Muscle layer of duodenum (tissue), 2 donors: ENCODE results near the gene NFATC2.
A peak's percentile ranks its signal among the peaks of the same experiment; 100 is the strongest.

ENCODE experiments used
- H3K27ac ChIP-seq: one replicate; pipeline ENCODE4 v1.7.0; 2013; ENCODE audit warnings: mild to moderate bottlenecking, low read length
- H3K27me3 ChIP-seq: one replicate; pipeline ENCODE4 v1.7.0; 2013; ENCODE audit warnings: low read depth, mild to moderate bottlenecking, control low read depth, low read length
- H3K36me3 ChIP-seq, 2 donors: one replicate each; pipeline ENCODE4 v1.7.0; 2013; ENCODE audit warnings: low read length in 2 of 2, control low read depth in 1 of 2, mild to moderate bottlenecking in 1 of 2; ENCODE audit not compliant: insufficient read depth in 2 of 2, control insufficient read depth in 1 of 2
- H3K4me1 ChIP-seq, 2 donors: one replicate each; pipeline ENCODE4 v1.7.0; 2013; ENCODE audit warnings: low read length in 2 of 2, mild to moderate bottlenecking in 2 of 2, control low read depth in 1 of 2, moderate library complexity in 1 of 2; ENCODE audit not compliant: insufficient read depth in 2 of 2, control insufficient read depth in 1 of 2
- H3K4me3 ChIP-seq, 2 donors: one replicate each; pipeline ENCODE4 v1.7.0; 2013; ENCODE audit warnings: low read length in 2 of 2, low read depth in 1 of 2, mild to moderate bottlenecking in 1 of 2
- H3K9me3 ChIP-seq, 2 donors: one replicate each; pipeline ENCODE4 v1.7.0; 2013; ENCODE audit warnings: low read length in 2 of 2, control low read depth in 1 of 2, mild to moderate bottlenecking in 1 of 2; ENCODE audit not compliant: control insufficient read depth in 1 of 2
- donor health status: healthy.

Gene NFATC2

GRCh38 chr20:51452734-51453365, 89.7 kb downstream of the NFATC2 start:
- Histone ChIP-seq H3K4me1 (peaks cover 8 to 46% of the 10 kb centered on the region in 2 donors), H3K4me3 (no peak overlapping the region), H3K27me3 (no peaks in the 10 kb centered on the region), H3K9me3 (no peaks in the 10 kb centered on the region), H3K36me3 (peaks cover 9 to 14% of the 10 kb centered on the region in 2 donors), H3K27ac (no peak overlapping the region)

- H3K4me3 ChIP-seq = no peak overlapping the region
- H3K4me1 ChIP-seq = peaks cover 8 to 47% of the 10 kb centered on the region in 2 donors
- H3K27ac ChIP-seq = no peak overlapping the region
- peaks cover 9 to 14% of the 10 kb centered on the region in 2 donors for H3K36me3 ChIP-seq
- no peaks in the 10 kb centered on the region for H3K9me3 ChIP-seq
- H3K27me3 ChIP-seq = no peaks in the 10 kb centered on the region
These were observed 90.4 kb downstream of the NFATC2 start for GRCh38 chr20:51452091-51452613.

DNA sequence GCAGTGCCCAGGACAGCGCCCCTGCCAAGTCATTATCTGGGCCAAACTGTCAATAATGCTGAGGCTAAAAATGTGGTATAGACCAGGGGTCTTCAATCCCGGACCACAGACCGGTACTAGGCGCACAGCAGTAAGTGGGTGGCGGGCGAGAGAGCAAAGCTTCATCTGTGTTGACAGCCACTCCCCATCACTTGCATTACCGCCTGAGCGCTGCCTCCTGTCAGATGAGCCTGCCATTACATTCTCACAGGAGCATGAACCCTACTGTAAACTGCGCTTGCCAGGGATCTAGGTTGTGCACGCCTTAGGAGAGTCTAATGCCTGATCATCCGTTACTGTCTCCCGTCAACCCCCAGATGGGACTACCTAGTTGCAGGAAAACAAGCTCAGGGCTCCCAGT, 91.0 kb downstream of the NFATC2 start:
- H3K27ac ChIP-seq = no peak overlapping the region
- no peaks in the 10 kb centered on the region for H3K9me3 ChIP-seq
- H3K36me3 ChIP-seq = peaks cover 9 to 14% of the 10 kb centered on the region in 2 donors
- no peaks in the 10 kb centered on the region for H3K27me3 ChIP-seq
- H3K4me1 ChIP-seq = peaks cover 8 to 47% of the 10 kb centered on the region in 2 donors
- H3K4me3 ChIP-seq = no peak overlapping the region

DNA sequence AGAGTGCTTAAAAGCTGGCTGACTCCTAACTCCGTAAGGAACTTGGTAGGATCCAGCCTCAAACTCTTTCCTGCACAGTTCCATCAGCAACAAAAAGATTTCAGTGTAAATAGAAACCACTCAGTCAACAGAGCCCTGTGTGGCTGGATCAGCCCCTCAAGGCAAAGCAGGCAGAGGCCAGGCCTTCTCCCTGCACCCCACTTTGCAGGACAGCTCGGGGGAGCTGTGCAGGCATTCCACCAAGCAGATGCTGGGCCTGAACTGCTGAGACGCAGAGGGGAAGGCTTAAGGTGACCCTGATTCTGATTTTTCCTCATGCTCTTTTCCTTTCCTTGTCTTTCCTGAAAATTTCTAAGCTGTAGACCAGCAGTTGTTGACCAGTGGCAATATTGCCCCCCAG, 91.5 kb downstream of the NFATC2 start:
- no peak overlapping the region for H3K27ac ChIP-seq
- H3K36me3 ChIP-seq = peaks cover 9 to 14% of the 10 kb centered on the region in 2 donors
- H3K9me3 ChIP-seq = no peaks in the 10 kb centered on the region
- no peaks in the 10 kb centered on the region for H3K27me3 ChIP-seq
- H3K4me3 ChIP-seq = no peak overlapping the region
- H3K4me1 ChIP-seq = peaks cover 5 to 47% of the 10 kb centered on the region in 2 donors

- Histone ChIP-seq H3K9me3 (no peaks in the 10 kb centered on the region), H3K27ac (no peak overlapping the region), H3K36me3 (peaks cover 9 to 14% of the 10 kb centered on the region in 2 donors), H3K27me3 (no peaks in the 10 kb centered on the region), H3K4me1 (peaks cover 5 to 51% of the 10 kb centered on the region in 2 donors), H3K4me3 (no peak overlapping the region)
These were observed 92.3 kb downstream of the NFATC2 start for GRCh38 chr20:51450221-51450712.

DNA sequence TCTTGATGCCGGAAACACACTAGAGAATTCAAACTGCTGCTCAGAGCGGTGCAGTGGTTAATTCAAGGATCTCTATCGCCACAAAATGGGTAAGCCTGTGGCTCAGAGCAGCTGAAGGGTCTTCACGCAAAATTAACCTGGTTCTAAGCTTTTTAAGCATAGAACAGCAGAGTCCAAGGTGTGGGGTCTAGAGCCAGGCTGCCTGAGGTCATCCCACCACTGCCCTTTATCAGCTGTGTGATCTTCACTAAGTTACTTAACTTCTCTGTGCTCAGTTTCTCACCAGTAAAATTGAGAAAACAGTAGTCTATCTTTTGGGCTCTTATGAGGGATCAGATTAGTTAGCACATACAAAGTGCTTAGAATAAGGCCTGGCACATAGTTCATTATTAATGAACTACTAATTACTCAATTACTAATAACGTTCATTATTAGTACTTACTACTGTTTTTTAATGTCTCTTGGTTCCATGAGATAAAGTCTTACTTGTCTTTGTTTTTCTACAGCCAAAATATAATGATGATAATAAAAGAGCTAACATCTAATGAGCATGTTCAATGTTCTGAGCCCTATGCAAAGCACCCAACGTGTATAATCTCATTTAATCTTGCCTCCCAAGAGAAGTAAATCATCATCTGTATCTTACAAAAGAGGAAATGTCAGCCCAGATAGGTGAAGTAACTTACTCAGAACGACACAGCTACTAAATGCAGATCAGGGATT, 92.9 kb downstream of the NFATC2 start:
- Histone ChIP-seq H3K27ac (no peak overlapping the region), H3K27me3 (no peaks in the 10 kb centered on the region), H3K36me3 (peaks cover 9 to 14% of the 10 kb centered on the region in 2 donors), H3K9me3 (no peaks in the 10 kb centered on the region), H3K4me3 (no peak overlapping the region), H3K4me1 (peaks cover 7 to 57% of the 10 kb centered on the region in 2 donors)

- Histone ChIP-seq H3K27ac (no peak overlapping the region), H3K36me3 (peaks cover 4 to 5% of the 10 kb centered on the region in 2 donors), H3K9me3 (no peaks in the 10 kb centered on the region), H3K4me3 (no peak overlapping the region), H3K27me3 (no peaks in the 10 kb centered on the region), H3K4me1 (peaks cover 9 to 64% of the 10 kb centered on the region in 2 donors)
These were observed 94.8 kb downstream of the NFATC2 start for GRCh38 chr20:51447765-51448148.

GRCh38 chr20:51447097-51447764, 95.3 kb downstream of the NFATC2 start:
- H3K9me3 ChIP-seq = no peaks in the 10 kb centered on the region
- H3K4me1 ChIP-seq = peaks cover 9 to 64% of the 10 kb centered on the region in 2 donors
- H3K4me3 ChIP-seq = no peak overlapping the region
- no peak overlapping the region for H3K27ac ChIP-seq
- H3K27me3 ChIP-seq = no peaks in the 10 kb centered on the region
- H3K36me3 ChIP-seq = peaks cover 0 to 3% of the 10 kb centered on the region in 2 donors

DNA sequence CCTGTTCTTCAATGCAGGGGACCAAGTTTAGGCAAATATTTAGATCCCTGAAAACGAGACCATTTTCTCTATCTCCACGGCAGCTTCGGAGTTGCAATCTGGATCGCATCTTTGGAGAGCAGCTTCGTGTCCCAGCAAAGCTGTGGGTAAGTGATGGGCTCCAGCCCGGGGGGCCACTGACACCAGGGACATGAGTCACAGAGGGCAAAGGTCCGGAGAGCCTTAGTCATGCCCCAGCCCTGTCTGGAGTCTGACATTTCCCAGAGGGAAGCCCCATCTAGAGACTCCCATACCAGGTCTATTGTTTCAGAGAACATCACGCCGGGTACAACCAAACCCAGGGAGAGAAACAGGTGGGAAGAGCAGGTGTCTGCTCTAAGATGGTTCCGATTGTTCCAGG, 95.9 kb downstream of the NFATC2 start:
- H3K4me1 ChIP-seq = peaks cover 9 to 64% of the 10 kb centered on the region in 2 donors
- peak overlapping the region; percentile 74 for H3K27ac ChIP-seq

DNA sequence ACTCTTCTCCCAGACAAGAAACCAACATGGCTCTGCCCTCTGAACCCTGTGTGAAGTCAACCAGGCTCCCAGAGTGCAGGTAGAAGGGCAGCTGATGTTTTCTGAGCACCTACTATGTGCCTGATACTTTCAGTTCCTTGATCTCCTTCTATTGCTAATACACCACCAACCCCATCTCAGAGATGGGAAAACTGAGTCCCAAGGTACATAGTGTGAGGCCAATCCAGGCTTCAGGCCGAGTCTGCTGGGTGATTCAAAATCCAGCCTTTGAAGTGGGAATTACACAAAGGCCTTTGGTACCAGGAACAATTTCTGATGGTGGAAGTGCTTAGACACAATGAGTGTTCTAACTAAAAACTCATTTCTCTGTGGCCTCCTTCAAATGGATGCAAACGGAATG, 96.3 kb downstream of the NFATC2 start:
- Histone ChIP-seq H3K27ac (peak overlapping the region; percentile 74), H3K4me1 (peaks cover 9 to 63% of the 10 kb centered on the region in 2 donors), H3K9me3 (no peaks in the 10 kb centered on the region), H3K27me3 (no peaks in the 10 kb centered on the region), H3K4me3 (no peak overlapping the region), H3K36me3 (no peaks in the 10 kb centered on the region)

More for the DNA sequence above, 95.9 kb downstream of the NFATC2 start:
- no peaks in the 10 kb centered on the region for H3K27me3 ChIP-seq
- H3K36me3 ChIP-seq = no peaks in the 10 kb centered on the region
- H3K4me3 ChIP-seq = no peak overlapping the region
- H3K9me3 ChIP-seq = no peaks in the 10 kb centered on the region

DNA sequence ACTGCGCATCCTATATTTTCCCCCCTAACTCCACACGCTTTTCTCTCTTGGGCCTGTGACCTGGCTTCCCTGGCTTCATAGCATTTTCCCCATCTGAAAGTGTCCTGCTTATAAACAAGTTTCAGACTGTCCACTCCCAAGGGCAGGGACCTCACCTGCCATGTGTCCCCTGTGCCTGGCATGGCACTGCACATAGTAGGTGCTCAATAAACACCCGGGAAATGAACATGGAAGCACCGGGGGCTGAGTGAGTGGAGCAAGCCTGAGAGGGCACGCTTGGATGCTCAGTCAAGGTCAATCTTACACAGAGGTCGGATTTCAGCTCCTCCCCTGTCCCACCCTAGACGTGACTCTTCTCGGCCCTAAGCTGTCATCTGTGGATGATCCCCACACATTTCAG, 96.9 kb downstream of the NFATC2 start:
- peak overlapping the region; percentile 74 for H3K27ac ChIP-seq
- no peaks in the 10 kb centered on the region for H3K36me3 ChIP-seq
- no peaks in the 10 kb centered on the region for H3K9me3 ChIP-seq
- no peak overlapping the region for H3K4me3 ChIP-seq
- H3K4me1 ChIP-seq = peaks cover 9 to 57% of the 10 kb centered on the region in 2 donors
- no peaks in the 10 kb centered on the region for H3K27me3 ChIP-seq
